Liver (tissue), 9 donors: ENCODE results near the gene PHLDB2. TPM values are rescaled to one million over a fixed set of nuclear protein-coding genes. Genes with fewer than 3 reads are reported as not detected.
A peak's percentile ranks its signal among the peaks of the same experiment; 100 is the strongest.
"Not testable (repeated sequence)": the region's sequence is repeated elsewhere in the genome, so short reads cannot be mapped to it uniquely, and the experiment has no call there.

ENCODE experiments used
- DNase-seq: peaks from one replicate; pipeline ENCODE4 v3.0.0-alpha.2; 2017; ENCODE audit warnings: low spot score
- H3K27ac ChIP-seq, 2 donors: one replicate each; pipeline ENCODE4 v1.7.0; 2013; ENCODE audit warnings: inconsistent platforms in 2 of 2, low read length in 2 of 2, control low read depth in 1 of 2, low read depth in 1 of 2, mild to moderate bottlenecking in 1 of 2
- H3K27me3 ChIP-seq, 4 donors: one replicate each; pipeline versions ENCODE4 v1.6.1 to v1.7.0; 2013; ENCODE audit warnings: low read length in 3 of 4, inconsistent platforms in 1 of 4, mild to moderate bottlenecking in 1 of 4, moderate library complexity in 1 of 4; ENCODE audit not compliant: control insufficient read depth in 4 of 4, insufficient read depth in 4 of 4
- H3K36me3 ChIP-seq, 4 donors: one replicate each; pipeline versions ENCODE4 v1.6.1 to v1.7.0; 2013; ENCODE audit warnings: low read length in 3 of 4, mild to moderate bottlenecking in 3 of 4, low read depth in 1 of 4, moderate library complexity in 1 of 4; ENCODE audit not compliant: control insufficient read depth in 4 of 4, insufficient read depth in 3 of 4
- H3K4me1 ChIP-seq, 4 donors: one replicate each; pipeline versions ENCODE4 v1.6.1 to v1.7.0; 2013; ENCODE audit warnings: low read length in 3 of 4, mild to moderate bottlenecking in 3 of 4, moderate library complexity in 1 of 4; ENCODE audit not compliant: control insufficient read depth in 4 of 4, insufficient read depth in 4 of 4
- H3K4me3 ChIP-seq, 3 donors: one replicate each; pipeline versions ENCODE4 v1.6.1 to v1.7.0; 2013; ENCODE audit warnings: low read length in 3 of 3, control low read depth in 1 of 3, low read depth in 1 of 3, mild to moderate bottlenecking in 1 of 3
- H3K9ac ChIP-seq, 2 donors: one replicate each; pipeline ENCODE4 v1.7.0; 2013; ENCODE audit warnings: low read length in 2 of 2, mild to moderate bottlenecking in 2 of 2, moderate library complexity in 2 of 2, control low read depth in 1 of 2, low read depth in 1 of 2
- H3K9me3 ChIP-seq, 4 donors: one replicate each; pipeline versions ENCODE4 v1.6.1 to v1.7.0; 2013; ENCODE audit warnings: low read length in 3 of 4; ENCODE audit not compliant: control insufficient read depth in 4 of 4
- EGR1 ChIP-seq, 2 donors: IDR thresholded peaks; 2 replicates each; pipeline ENCODE4 v1.6.1; 2016 to 2018; ENCODE audit warnings: antibody characterized with exemption in 2 of 2, low read depth in 2 of 2
- HNF4G ChIP-seq: IDR thresholded peaks from 2 replicates; pipeline ENCODE4 v1.6.1; 2016; ENCODE audit warnings: antibody characterized with exemption
- RXRA ChIP-seq, 2 donors: IDR thresholded peaks; 2 replicates each; pipeline ENCODE4 v1.6.1; 2017 to 2018; ENCODE audit warnings: antibody characterized with exemption in 2 of 2, mild to moderate bottlenecking in 1 of 2
- SP1 ChIP-seq: IDR thresholded peaks from 2 replicates; pipeline ENCODE4 v1.6.1; 2018; ENCODE audit warnings: antibody characterized with exemption, mild to moderate bottlenecking
- YY1 ChIP-seq: IDR thresholded peaks from 2 replicates; pipeline ENCODE4 v1.6.1; 2016; ENCODE audit warnings: antibody characterized with exemption, mild to moderate bottlenecking
- WGBS: extraction: QIAGEN DNeasy Blood & Tissue Kit; methylation state at CpG from one replicate; pipeline ENCODE4 v1.1.7; 2013; 5-methylcytosine and 5-hydroxymethylcytosine counted together
- polyA plus RNA-seq, 2 donors: library from polyadenylated mRNA; stranded (reverse) in 1 of 2; unstranded in 1 of 2; fragments of 200-250 nt in 1 of 2; fragments of >200 nt in 1 of 2; fragmentation: Nextera tagmentation in 1 of 2; extraction: Ambion mirVana in 1 of 2; gene quantifications; one replicate each; pipeline versions ENCODE4 v1.2.1 to v1.2.3, GENCODE V29; 2013 to 2015
- total RNA-seq, 2 donors: library from RNA; depleted of rRNA; stranded (reverse); fragments of >200 nt; gene quantifications; one replicate each; pipeline ENCODE4 v1.2.3, GENCODE V29; 2014
- TF ChIP-seq, protein P1 (sequence below): IDR thresholded peaks from 2 replicates; pipeline ENCODE4 v1.6.1; 2016; ENCODE audit warnings: antibody characterized with exemption
- TF ChIP-seq, protein P2 (sequence below): fragments of 150-350 bp; IDR thresholded peaks from 2 replicates; pipeline ENCODE4 v1.5.1; 2017; ENCODE audit warnings: improper control_type of control experiment, low read depth, low read length; ENCODE audit not compliant: missing input control
- TF ChIP-seq, protein P3 (sequence below): IDR thresholded peaks from 2 replicates; pipeline ENCODE4 v1.6.1; 2016; ENCODE audit warnings: antibody characterized with exemption
- TF ChIP-seq, protein P4 (sequence below): IDR thresholded peaks from 2 replicates; pipeline ENCODE4 v1.6.1; 2016; ENCODE audit warnings: antibody characterized with exemption, mild to moderate bottlenecking
- TF ChIP-seq, protein P5 (sequence below): IDR thresholded peaks from 2 replicates; pipeline ENCODE4 v1.6.1; 2016; ENCODE audit warnings: antibody characterized with exemption
- donor health status: healthy.
- donor health status: healthy.
- donor health status: healthy.
- donor health status: healthy.
- donor health status: healthy.

Gene PHLDB2
- total and polyA plus RNA-seq, 4 donors = 9.7 to 42.9 (median 22.2) TPM

DNA sequence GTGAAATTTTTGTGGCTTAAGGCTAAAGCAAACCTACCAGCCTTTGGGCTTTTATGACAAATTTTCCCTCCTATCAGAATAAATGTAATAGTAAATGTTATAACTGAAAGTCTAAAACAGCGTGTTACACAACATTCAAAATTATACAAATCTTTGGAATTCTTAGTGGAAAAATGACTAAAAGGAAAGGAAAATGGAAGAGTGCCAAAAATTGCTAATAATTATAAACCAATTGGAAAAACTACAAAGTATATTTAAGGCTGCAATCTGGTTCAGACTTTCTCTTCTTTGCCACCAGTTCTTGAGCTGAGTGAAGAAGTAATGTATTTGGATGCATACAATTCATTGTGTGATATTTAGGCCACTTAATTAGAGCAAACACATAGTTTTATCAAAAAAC lies 45.6 kb upstream of the PHLDB2 start:
- WGBS = 85% methylated on average over 1 of the region's 1 CpG
- TF ChIP-seq, protein P1, sequence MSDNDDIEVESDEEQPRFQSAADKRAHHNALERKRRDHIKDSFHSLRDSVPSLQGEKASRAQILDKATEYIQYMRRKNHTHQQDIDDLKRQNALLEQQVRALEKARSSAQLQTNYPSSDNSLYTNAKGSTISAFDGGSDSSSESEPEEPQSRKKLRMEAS = no peak
- no peak for TF ChIP-seq RXRA (IDR thresholded peaks at IDR 0.05)
- no peak for TF ChIP-seq HNF4G
- TF ChIP-seq, protein P2, sequence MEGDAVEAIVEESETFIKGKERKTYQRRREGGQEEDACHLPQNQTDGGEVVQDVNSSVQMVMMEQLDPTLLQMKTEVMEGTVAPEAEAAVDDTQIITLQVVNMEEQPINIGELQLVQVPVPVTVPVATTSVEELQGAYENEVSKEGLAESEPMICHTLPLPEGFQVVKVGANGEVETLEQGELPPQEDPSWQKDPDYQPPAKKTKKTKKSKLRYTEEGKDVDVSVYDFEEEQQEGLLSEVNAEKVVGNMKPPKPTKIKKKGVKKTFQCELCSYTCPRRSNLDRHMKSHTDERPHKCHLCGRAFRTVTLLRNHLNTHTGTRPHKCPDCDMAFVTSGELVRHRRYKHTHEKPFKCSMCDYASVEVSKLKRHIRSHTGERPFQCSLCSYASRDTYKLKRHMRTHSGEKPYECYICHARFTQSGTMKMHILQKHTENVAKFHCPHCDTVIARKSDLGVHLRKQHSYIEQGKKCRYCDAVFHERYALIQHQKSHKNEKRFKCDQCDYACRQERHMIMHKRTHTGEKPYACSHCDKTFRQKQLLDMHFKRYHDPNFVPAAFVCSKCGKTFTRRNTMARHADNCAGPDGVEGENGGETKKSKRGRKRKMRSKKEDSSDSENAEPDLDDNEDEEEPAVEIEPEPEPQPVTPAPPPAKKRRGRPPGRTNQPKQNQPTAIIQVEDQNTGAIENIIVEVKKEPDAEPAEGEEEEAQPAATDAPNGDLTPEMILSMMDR = no peak
- H3K36me3 ChIP-seq = no peaks in the 10 kb centered on the region
- DNase-seq = no peak
- peaks cover 2 to 13% (median 8%) of the 10 kb centered on the region in 4 donors for H3K4me1 ChIP-seq
- H3K9me3 ChIP-seq = no peaks in the 10 kb centered on the region
- no peak overlapping the region for H3K4me3 ChIP-seq
- H3K27me3 ChIP-seq = no peaks in the 10 kb centered on the region
- H3K9ac ChIP-seq = no peak overlapping the region
- H3K27ac ChIP-seq = peak overlapping the region in 1 of 2 donors; percentile 9

DNA sequence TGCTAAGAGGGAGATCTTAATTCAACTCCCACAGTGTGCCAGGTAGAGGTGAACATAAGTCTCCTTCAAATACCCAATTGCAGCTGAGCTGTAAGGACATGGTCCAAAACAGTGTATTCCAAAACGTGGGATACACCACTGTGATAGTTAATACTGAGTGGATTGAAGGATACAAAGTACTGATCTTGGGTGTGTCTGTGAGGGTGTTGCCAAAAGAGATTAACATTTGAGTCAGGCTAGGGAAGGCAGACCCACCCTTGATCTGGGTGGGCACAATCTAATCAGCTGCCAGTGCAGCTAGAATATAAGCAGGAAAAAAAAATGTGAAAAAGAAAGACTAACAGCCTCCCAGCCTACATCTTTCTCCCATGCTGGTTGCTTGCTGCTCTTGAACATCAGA lies 45.1 kb upstream of the PHLDB2 start:
- Histone ChIP-seq H3K36me3 (no peaks in the 10 kb centered on the region), H3K4me1 (peaks cover 0 to 9% (median 5%) of the 10 kb centered on the region in 4 donors), H3K4me3 (no peak overlapping the region), H3K27me3 (no peaks in the 10 kb centered on the region), H3K9me3 (peaks cover 0 to 3% (median 0%) of the 10 kb centered on the region in 4 donors), H3K27ac (peak overlapping the region in 1 of 2 donors; percentile 9), H3K9ac (no peak overlapping the region)
- no peak for DNase-seq
- TF ChIP-seq, protein P2 = no peak
- TF ChIP-seq, protein P3, sequence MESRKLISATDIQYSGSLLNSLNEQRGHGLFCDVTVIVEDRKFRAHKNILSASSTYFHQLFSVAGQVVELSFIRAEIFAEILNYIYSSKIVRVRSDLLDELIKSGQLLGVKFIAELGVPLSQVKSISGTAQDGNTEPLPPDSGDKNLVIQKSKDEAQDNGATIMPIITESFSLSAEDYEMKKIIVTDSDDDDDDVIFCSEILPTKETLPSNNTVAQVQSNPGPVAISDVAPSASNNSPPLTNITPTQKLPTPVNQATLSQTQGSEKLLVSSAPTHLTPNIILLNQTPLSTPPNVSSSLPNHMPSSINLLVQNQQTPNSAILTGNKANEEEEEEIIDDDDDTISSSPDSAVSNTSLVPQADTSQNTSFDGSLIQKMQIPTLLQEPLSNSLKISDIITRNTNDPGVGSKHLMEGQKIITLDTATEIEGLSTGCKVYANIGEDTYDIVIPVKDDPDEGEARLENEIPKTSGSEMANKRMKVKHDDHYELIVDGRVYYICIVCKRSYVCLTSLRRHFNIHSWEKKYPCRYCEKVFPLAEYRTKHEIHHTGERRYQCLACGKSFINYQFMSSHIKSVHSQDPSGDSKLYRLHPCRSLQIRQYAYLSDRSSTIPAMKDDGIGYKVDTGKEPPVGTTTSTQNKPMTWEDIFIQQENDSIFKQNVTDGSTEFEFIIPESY = no peak
- no peak for TF ChIP-seq EGR1 (IDR thresholded peaks at IDR 0.05; ENCODE audit: low read depth in 2 of 2)
- TF ChIP-seq, protein P4, sequence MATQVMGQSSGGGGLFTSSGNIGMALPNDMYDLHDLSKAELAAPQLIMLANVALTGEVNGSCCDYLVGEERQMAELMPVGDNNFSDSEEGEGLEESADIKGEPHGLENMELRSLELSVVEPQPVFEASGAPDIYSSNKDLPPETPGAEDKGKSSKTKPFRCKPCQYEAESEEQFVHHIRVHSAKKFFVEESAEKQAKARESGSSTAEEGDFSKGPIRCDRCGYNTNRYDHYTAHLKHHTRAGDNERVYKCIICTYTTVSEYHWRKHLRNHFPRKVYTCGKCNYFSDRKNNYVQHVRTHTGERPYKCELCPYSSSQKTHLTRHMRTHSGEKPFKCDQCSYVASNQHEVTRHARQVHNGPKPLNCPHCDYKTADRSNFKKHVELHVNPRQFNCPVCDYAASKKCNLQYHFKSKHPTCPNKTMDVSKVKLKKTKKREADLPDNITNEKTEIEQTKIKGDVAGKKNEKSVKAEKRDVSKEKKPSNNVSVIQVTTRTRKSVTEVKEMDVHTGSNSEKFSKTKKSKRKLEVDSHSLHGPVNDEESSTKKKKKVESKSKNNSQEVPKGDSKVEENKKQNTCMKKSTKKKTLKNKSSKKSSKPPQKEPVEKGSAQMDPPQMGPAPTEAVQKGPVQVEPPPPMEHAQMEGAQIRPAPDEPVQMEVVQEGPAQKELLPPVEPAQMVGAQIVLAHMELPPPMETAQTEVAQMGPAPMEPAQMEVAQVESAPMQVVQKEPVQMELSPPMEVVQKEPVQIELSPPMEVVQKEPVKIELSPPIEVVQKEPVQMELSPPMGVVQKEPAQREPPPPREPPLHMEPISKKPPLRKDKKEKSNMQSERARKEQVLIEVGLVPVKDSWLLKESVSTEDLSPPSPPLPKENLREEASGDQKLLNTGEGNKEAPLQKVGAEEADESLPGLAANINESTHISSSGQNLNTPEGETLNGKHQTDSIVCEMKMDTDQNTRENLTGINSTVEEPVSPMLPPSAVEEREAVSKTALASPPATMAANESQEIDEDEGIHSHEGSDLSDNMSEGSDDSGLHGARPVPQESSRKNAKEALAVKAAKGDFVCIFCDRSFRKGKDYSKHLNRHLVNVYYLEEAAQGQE = no peak
- TF ChIP-seq, protein P1 = no peak
- no peak for TF ChIP-seq YY1
- no peak for TF ChIP-seq SP1
- TF ChIP-seq, protein P5, sequence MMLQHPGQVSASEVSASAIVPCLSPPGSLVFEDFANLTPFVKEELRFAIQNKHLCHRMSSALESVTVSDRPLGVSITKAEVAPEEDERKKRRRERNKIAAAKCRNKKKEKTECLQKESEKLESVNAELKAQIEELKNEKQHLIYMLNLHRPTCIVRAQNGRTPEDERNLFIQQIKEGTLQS = no peak
- WGBS = 84% methylated on average over 1 of the region's 1 CpG

DNA sequence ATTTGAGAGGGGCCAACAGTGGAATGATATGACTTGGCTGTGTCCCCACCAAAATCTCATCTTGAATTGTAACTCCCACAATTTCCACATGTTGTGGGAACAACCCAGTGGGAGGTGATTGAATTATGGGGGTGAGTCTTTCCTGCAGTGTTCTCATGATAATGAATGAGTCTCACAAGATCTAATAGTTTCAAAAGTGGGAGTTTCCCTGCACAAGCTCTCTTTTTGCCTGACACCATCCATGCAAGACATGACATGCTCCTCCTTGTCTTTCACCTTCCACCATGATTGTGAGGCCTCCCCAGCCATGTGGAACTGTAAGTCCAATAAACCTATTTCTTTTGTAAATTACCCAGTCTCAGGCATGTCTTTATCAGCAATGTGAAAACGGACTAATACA lies 42.3 kb upstream of the PHLDB2 start:
- not testable (repeated sequence) for H3K9ac ChIP-seq, H3K36me3 ChIP-seq, H3K27me3 ChIP-seq, H3K27ac ChIP-seq, DNase-seq, H3K4me3 ChIP-seq, H3K4me1 ChIP-seq, H3K9me3 ChIP-seq
- 90% methylated on average over 1 of the region's 1 CpG for whole genome bisulfite sequencing
